T-helper 9 cell (primary cell): ENCODE data around the gene MOG.

Experiments
- DNase-seq: peaks from one replicate; pipeline ENCODE4 v3.0.0-alpha.2; 2020

Gene MOG

DNA sequence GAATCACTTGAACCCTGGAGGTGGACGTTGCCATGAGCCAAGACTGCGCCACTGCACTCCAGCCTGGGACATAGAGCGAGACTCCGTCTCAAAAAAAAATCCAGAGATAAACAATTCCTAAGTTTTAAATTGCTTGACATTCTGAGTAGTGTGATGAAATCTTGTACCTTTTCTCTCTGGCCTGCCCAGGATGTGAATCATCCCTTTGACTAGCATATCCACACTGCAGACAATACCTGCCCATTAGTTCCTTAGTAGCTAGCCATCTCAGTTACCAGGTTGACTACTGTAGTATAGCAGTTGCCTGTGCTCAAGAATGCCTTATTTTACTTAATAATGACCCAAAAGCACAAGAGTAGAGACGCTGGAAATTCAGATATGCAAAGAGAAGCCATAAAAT, 21.2 kb downstream of the MOG start:
- no peak for DNase-seq

DNA sequence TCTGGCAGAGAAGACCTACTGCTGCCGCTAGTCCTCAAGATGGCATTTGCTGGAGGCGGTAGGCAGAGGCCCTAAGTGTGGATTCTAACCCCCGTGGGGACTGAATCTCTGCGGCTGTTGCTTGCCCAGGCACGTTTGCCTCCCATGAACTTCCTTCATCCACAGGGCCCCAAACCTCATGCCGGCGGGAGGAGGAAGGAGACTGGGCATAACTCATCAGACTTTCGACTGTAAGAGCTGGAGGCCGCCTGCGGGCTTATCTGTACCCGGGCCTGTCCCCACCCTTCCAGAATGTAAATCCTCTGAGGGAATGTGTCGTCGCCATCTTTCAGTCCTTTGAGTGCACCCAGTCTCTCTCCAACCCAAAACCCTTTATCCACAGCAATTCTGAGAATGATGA, 23.1 kb downstream of the MOG start:
- DNase-seq, result no peak

DNA sequence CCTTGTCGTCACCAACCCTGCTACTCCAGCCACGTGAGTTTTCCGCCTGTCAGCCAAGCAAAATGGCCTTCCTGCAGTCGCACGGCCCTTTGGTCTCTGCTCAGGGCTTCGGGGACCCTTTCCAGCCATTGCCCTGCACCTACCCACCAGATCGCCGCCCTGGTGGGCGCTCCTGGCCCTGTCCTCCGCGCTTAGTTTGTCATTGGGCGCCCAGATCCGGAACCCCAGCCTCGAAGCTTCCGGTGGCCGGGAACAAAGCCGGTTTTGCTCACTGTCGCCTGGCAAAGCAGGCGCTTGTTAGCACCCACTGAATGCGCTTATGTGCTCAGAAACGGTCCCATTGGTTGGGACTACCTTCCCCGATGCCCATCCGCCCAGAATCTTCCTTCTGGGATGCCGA, 23.5 kb downstream of the MOG start:
- DNase-seq, result no peak

DNA sequence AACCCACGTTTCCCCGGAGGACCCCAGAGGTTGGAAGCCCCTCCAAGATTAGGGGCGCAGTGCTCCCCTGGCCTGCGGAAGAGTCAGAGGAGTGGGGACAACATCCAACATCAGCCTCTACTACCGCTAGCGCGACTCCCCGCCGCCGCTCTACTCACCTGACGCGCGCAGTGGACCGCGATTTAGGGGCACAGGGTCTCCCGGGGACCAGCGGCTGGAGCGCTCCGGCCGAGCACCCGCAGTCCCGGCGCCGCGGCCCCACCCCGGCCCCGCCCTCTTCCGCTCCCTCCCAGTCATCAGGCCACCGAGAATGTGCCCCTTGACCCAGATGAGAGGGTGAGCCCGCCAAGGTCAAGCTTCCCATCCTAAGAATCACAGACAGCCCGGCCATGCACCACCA, 24.0 kb downstream of the MOG start, which contains the start of gene ZFP57:
Gene ZFP57, minus strand, starts transcription at position 249 of the 400 bp plus-strand sequence. CDS start 4,149 bp downstream, outside the sequence.
- no peak for DNase-seq

DNA sequence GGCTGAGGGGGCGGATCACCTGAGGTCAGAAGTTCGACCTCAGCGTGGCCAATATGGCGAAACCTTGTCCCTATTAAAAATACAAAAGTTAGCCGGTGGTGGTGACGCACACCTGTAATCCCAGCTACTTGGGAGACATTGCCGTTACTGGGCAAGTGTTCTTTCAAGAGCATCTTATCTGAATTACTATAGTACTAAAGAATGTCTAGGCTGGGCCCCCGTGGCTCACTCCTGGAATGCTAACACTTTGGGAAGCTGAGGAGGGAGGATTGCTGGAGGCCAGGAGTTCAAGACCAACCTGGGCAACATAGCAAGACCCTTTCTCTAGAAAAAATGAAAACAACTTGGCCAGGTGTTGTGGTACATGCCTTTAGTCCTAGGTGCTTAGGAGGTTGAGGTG, 24.9 kb downstream of the MOG start:
- no peak for DNase-seq

DNA sequence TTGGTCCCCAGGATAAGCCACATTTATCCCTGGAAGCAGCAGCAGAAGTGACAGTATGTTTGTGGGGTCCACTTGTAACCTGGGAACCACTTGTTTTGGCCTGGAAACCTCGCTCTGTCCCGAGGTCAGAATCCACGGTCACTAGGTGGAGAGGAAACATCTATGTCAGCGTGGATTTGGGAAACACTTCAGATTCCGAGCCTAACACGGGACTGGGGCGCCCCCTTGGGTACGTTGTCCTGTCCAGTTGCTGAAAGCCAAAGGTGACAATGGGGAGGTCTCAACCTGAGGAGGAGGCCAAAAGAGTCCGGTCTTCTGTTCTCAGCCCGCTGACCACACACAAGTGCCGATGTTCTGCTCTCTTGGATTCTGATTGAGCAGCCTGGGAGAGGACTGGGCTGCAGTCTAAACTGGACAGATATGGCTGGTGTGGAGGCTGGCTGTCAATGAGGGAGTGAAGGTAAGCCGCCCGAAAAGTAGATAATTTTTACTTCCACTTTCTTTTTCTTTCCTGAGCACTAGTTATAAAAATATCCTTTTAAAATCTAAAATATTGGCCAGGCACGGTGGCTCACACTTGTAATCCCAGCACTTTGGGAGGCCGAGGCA, 28.9 kb downstream of the MOG start:
- DNase-seq, result no peak

DNA sequence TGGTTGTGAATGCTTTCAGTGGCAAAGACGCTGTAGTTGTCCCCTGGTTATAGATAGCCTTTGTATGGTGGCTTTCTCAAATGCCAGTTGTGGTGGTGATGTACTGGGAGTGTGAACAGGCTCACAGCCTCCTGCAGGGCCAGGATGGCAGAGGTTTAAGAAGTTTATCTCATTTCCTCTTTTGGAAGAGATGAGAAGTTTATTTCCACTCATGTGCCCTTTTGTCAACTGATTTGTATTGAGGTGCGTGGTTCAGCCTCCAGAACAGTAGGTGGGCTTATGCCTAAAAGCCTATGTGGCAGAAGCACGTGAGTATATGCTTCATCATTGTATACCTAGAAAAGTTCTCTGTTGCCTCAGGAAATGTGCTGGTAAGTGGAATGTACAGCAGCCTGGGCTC, 37.7 kb downstream of the MOG start:
- no peak for DNase-seq

DNA sequence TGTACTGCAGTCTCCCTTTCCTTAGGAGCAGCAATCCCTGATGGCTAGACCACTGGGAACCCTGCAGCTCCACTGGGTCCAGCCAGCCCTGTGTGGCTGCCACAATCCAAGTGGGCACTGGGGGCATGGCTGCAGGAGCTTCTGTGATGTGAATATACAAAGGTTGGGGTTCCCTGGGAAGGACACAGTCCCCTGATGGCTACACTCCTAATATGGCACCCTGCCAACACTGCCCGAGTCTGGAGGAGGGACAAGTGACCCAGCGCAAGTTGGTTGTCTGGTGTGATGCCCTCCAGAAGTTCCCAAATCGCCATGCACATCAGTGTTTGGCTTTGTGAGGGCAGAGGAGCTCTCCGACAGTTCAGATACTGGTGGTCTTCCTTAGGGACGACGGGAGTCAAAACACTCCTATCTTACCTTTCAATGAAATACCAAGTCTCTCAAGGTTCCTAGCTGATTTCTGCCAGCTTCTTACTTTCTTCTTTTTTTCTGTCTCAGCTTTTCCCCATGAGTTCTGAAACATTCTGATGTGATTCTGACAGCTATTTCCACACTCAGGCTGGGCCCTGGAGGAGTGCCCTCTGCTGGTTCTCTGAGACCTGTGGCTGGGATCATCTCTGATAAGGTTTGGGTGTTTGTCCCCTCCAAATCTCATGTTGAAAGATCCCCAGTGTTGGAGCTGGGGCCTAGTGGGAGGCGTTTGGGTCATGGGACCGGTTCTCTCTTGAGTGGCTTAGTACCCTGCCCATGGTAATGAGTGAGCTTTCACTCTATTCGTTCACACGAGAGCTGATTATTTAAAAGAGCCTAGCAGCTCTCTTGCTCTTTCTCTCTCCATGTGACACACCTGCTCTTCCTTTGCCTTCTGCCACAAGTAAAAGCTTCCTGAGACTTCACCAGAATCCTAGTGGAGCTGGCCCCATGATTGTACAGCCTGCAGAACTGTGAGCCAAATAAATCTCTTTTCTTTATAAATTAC, 39.5 kb downstream of the MOG start:
- no peak for DNase-seq

DNA sequence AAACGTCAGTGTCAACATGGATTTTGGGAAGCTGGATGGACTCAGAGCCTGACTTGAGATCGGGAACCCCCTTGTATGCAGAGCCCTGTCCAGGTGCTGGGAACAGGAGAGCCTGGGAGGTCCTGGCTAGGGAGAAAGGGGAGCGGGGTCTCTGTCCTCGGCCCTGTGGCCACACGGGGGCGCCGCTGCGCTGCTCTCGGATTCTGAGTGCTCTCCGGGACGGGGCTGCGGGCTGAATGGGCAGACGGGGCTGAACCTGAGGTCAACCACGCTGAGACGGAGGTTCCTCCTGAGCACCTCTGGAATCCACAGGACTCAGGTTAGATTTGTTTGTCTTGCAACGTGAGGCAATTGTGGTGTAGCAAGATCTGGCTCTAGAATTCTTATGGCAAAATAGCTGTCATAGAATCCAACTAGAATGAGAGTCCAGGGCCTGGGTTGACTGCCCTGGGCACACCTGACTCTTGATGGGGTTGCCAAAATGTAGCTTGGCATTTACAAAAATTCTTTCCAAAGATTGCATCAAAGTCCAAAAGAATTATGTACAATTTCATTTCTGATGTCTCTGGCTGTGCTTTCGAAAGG, 45.7 kb downstream of the MOG start:
- peak; percentile 81 for DNase-seq

DNA sequence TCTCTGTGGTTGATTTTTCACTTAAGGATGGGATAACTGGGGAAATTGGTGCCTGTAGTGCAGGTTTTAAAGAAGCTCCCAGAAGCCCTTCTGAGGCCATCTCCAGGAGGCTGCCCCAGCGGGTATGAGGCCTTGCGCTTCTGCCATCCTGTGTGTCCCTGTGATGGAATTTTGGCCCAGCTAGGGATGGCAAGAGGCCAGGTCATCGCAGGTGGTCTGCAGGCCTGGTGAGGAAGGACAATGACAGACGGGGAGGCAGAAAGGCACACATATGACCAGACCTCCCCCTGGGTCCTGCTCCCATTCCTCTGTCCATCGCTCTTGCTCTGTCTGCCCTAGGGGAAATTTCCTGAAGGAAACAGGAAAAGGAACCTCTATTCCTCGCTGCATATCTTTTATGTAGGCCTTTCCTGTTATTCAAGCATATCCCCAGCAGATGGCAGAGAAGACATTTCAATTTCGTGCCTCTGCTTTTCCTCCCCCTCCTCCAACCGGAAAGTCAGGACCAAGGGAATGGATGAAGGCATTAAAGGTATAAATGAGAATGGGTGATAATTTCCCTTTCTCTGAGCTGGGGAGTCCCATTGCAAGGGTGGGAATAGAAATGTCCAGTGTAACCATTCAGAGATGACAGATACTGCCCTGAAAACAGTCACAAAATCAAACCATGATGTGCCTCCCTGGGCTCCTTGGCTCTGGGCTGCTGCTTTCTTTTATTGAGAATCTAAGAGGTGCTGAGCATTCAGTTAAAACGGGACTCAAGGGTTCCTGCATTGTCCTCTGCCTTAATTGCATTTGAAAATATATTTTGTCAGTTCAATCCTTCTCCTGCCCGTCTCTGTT, 48.7 kb downstream of the MOG start:
- DNase-seq, result no peak

DNA sequence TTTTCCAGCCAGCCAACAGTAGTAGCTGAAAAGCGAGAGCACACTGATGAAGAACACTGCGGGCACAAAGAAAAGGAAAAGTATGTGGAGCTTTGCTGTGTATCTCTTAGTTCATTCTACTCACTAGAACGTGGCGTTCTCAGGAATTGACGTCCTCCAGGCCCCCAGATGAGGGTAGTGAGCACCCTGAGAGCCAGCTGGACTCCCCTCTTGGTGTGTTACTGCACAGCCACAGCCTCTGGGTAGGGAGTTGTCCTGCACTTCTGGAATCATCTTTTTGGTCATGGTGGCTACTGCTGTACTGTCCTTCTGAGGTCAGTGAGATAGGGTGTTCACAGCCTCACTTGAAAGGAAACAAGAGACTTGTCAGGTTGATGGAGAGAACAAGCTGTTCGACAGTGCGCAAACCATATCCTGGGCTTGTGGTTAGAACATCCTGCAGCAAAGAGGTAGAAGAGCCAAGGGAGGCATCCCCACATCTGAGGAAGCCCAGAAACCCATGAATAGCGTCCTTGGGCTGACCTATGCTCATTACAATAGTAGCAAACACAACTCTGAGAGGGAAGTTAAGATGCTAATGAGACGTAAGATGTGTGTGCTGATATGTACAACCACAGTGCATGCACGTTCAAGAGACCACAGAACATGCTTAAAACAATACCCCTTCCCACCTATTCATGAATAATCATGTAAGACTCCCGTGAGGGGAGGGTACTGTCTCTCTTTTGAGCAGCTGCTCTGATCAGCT, 51.7 kb downstream of the MOG start:
- DNase-seq, result peak; percentile 65

DNA sequence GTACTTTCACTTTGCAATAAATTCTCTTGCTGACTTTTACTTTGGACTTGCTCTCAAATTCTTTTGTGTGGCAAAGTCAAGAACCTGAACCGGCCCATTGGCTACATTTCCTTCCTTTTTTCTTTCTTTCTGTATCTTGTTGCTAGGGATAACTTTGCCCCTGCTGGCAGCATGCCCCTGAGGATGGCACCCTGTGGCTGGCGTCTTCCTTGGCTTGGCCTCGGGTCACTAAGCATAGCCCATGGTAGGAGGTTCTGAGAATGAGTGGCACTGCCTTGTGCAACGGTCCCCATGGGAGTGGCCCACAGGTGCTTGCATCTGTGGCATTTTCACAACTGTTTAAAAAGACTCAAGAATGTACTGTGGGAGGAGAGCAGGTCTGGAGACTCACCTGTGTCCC, 52.3 kb downstream of the MOG start:
- no peak for DNase-seq

DNA sequence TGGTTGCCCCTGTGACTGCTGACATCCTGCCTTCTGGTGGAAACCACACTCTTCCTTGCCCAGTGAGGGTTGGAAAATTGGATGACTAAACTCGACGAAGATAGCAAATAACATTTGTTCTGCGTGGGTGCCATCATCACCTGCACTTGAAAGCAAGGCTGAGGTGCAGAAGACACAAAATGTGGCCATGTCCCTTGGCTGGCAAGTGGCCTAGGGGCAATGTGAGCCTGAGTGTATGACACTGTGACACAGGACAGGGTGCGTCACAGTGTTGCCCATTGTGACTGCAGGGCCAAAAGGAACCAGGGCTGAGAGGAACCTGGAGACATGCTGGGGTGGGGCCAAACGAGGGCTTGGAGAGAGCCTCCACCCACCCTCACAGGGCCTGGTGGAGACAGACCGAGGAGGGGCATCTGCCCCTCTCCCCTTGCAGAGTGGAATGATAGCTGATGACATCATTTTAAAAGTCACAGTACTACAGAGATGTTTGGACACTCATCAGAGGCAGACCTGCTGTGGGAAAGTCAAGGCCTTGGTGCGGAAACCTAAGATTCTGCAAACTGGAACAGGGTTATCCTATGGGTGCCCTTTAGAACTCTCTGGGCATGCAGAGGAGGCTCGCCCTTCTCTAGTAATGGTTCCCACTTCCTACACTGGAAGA, 53.5 kb downstream of the MOG start:
- no peak for DNase-seq

DNA sequence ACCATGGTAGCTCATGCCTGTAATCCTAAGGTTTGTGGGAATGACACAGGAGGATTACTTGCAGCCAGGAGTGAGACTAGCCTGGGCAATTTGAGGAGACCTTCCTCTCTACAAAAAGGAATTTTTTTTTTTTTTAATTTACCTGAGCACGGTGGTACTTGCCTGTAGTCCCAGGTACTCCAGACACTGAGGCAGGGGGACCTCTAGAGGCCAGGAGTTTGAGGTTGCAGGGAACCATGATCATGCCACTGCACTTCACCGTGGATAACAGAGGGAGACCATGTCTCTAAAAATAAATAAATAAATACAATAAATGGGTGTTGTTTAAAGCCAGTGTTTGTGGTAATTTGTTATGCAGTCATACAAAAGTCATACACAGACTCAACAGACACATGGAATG, 64.0 kb downstream of the MOG start:
- DNase-seq, result no peak
